Adrenal gland (tissue), 12 donors: ENCODE results near the gene CCDC90B. TPM values are rescaled to one million over a fixed set of nuclear protein-coding genes. Genes with fewer than 3 reads are reported as not detected.

Experiments used
- DNase-seq, 7 donors: peaks; one replicate each; pipeline ENCODE4 v3.0.0-alpha.2; 2019 to 2020
- H3K27ac ChIP-seq, 5 donors: fragments of 200-600 bp; sonication (generic) in 4 of 5; 1 replicate in 3 of 5; 2 replicates in 2 of 5; pipeline versions ENCODE4 v1.5.1 to v1.8.0; 2016 to 2020; ENCODE audit warnings: mild to moderate bottlenecking in 1 of 5
- H3K27me3 ChIP-seq: fragments of 200-600 bp; 2 replicates; pipeline ENCODE4 v1.8.0; 2021
- H3K36me3 ChIP-seq, 2 donors: fragments of 200-600 bp; replicated peaks in 1 of 2; 1 replicate in 1 of 2; 2 replicates in 1 of 2; pipeline versions ENCODE4 v1.5.1 to v1.8.0; 2018 to 2022
- H3K4me1 ChIP-seq, 2 donors: fragments of 200-600 bp; replicated peaks in 1 of 2; 1 replicate in 1 of 2; 2 replicates in 1 of 2; pipeline versions ENCODE4 v1.5.1 to v1.8.0; 2018 to 2021
- H3K4me3 ChIP-seq, 4 donors: fragments of 200-600 bp; sonication (generic) in 3 of 4; one replicate each; pipeline ENCODE4 v1.5.1; 2016 to 2018
- H3K9me3 ChIP-seq, 3 donors: fragments of 200-600 bp; sonication (generic) in 1 of 3; replicated peaks in 1 of 3; 1 replicate in 2 of 3; 2 replicates in 1 of 3; pipeline versions ENCODE4 v1.5.1 to v1.8.0; 2016 to 2021
- POLR2A ChIP-seq, 2 donors: fragments of 450-650 bp; IDR thresholded peaks; one replicate each; pipeline ENCODE4 v1.6.1; 2017; ENCODE audit warnings: antibody characterized with exemption in 2 of 2, mild to moderate bottlenecking in 2 of 2, moderate library complexity in 1 of 2
- WGBS, 4 donors: extraction: QIAGEN DNeasy Blood & Tissue Kit in 2 of 4; methylation state at CpG; one replicate each; pipeline versions ENCODE4 v1.1.5 to v1.1.7; 2013 to 2017; 5-methylcytosine and 5-hydroxymethylcytosine counted together
- intact Hi-C, 2 donors: fragments of 100-400 bp; cut with DNase I; formaldehyde crosslinking; loops; one replicate each; pipeline versions ENCODE4 v1.14.1 to v1.15.0; 2022 to 2023
- polyA plus RNA-seq, 3 donors: library from polyadenylated mRNA; stranded (reverse); fragments of 200-250 nt in 2 of 3; fragments of 350-450 nt in 1 of 3; fragmentation: Illumina TruSeq in 1 of 3; extraction: RNeasy Lipid Tissue Mini Kit (QIAGEN cat#74804) in 1 of 3; gene quantifications; one replicate each; pipeline ENCODE4 v1.2.3, GENCODE V29; 2013 to 2014
- total RNA-seq, 9 donors: library from RNA; depleted of rRNA in 4 of 9; stranded (reverse); fragments of >200 nt in 4 of 9; fragments of 120-200 nt in 1 of 9; fragmentation: NEBNext Ultra II Directional in 1 of 9; extraction: Animal tissue kit (Norgen Biotek cat#: 25700) in 1 of 9; gene quantifications; one replicate each; pipeline versions ENCODE4 v1.1.0 to v1.2.4, GENCODE V29; 2013 to 2023
- TF ChIP-seq, protein P1 (sequence below), 6 experiments: fragments of 450-650 bp in 4 of 6; fragments of 200-600 bp in 2 of 6; sonication (generic) in 1 of 6; IDR thresholded peaks; 1 replicate in 5 of 6; 2 replicates in 1 of 6; pipeline versions ENCODE4 v1.5.1 to v1.8.0; 2016 to 2021; ENCODE audit warnings: antibody characterized with exemption in 6 of 6, mild to moderate bottlenecking in 2 of 6, moderate library complexity in 1 of 6
- donor health status: healthy with polysubstance abuse.
- donor health status: Bipolar disorder and iron deficiency.
- donor health status: DM: yes; HTN: yes; CAD: no.
- donor health status: DM: no; HTN: no; CAD: no.
- donor health status: DM: no; HTN: no; CAD: no.
- donor health status: DM: yes; HTN: yes; CAD: no.

Gene CCDC90B
- total and polyA plus RNA-seq, 12 donors: 38.9 to 147 (median 59.2) TPM

DNA sequence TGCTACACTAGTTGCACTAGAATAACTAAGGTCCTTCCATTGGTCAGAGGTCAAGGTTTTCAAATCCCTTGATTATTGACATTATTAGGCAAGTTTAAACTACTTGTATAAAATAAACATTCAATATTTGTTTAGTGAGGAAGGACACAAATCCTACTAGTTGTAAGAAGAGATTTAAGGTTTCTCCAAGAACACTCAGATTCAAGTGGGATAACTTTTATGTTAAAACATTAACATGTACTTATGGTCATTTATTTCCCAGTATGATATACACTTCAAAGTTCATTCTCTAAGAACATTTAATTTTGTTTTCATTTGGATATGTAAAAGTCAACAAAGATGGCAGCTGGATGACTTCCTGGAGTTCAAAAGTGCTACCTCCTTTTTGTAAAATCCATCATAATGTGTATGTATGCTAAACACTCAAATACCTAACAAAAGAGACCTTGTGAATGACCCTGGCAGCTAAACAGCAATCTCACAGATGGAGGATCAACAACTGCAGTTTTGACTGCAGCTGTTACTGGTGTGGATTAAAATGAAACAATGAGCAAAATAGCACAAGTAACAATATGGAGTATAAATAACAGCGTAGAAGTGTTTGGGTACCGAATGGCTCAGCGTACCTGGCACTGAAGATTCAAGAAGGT, 1.5 kb downstream of the CCDC90B start:
- 3 to 14% (median 11%) methylated on average over 3 of the region's 3 CpGs for WGBS, 4 donors
- no peak for DNase-seq
- peak overlapping the region in 2 of 4 donors; percentile 75 to 77 for H3K4me3 ChIP-seq
- H3K4me1 ChIP-seq: peaks cover 11 to 37% of the 10 kb centered on the region in 2 donors
- H3K27ac ChIP-seq: peak overlapping the region; percentile 93 to 98 (median 95)
- TF ChIP-seq, protein P1, sequence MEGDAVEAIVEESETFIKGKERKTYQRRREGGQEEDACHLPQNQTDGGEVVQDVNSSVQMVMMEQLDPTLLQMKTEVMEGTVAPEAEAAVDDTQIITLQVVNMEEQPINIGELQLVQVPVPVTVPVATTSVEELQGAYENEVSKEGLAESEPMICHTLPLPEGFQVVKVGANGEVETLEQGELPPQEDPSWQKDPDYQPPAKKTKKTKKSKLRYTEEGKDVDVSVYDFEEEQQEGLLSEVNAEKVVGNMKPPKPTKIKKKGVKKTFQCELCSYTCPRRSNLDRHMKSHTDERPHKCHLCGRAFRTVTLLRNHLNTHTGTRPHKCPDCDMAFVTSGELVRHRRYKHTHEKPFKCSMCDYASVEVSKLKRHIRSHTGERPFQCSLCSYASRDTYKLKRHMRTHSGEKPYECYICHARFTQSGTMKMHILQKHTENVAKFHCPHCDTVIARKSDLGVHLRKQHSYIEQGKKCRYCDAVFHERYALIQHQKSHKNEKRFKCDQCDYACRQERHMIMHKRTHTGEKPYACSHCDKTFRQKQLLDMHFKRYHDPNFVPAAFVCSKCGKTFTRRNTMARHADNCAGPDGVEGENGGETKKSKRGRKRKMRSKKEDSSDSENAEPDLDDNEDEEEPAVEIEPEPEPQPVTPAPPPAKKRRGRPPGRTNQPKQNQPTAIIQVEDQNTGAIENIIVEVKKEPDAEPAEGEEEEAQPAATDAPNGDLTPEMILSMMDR (IDR thresholded peaks at IDR 0.05): no peak
- TF ChIP-seq POLR2A (IDR thresholded peaks at IDR 0.05): no peak
- H3K27me3 ChIP-seq: no peaks in the 10 kb centered on the region
- intact Hi-C loops: no loop called here
- no peaks in the 10 kb centered on the region for H3K36me3 ChIP-seq
- H3K9me3 ChIP-seq: no peaks in the 10 kb centered on the region

DNA sequence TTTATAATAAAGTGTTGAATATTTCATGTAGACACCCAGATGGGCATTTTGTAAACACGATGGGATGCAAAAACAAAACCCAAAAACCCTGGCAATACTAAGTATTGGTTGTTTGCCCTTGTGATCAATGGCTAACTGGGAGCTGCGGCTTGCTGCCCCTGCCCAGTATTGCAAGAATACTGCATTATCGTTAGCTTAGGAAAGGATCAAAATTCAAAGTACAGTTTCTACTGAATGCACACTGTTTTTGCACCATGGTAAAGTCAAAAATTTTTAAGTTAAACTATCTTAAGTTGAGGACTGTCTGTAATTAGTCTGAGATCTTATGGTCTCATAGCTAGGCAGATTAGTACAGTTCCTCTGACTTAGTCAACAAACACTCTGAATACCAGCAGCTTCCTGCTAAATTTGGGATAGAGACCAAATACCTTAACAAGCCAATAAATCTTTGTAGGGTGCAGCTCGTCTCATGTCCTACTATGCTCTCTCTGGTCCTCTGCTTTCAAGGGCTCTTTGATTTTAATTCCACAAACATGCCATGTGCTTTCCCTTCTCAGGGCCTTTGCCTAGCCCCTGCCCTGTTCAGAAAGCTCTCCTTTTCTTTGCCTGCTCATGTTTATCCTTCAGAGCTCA, 4.0 kb downstream of the CCDC90B start:
- peaks cover 11 to 42% of the 10 kb centered on the region in 2 donors for H3K4me1 ChIP-seq
- H3K4me3 ChIP-seq: no peak overlapping the region
- H3K9me3 ChIP-seq: no peaks in the 10 kb centered on the region
- WGBS, 4 donors: 62 to 75% (median 63%) methylated on average over 4 of the region's 4 CpGs
- intact Hi-C loops: no loop called here
- no peak overlapping the region for H3K27ac ChIP-seq
- H3K27me3 ChIP-seq: no peaks in the 10 kb centered on the region
- DNase-seq: no peak
- TF ChIP-seq, protein P1 (IDR thresholded peaks at IDR 0.05): no peak
- no peak for TF ChIP-seq POLR2A (IDR thresholded peaks at IDR 0.05)
- H3K36me3 ChIP-seq: peaks cover 0 to 21% of the 10 kb centered on the region in 2 donors

GRCh38 chr11:83280256-83280655, 5.9 kb downstream of the CCDC90B start:
- Histone ChIP-seq H3K9me3 (no peaks in the 10 kb centered on the region), H3K36me3 (peaks cover 0 to 31% of the 10 kb centered on the region in 2 donors), H3K4me1 (peaks cover 7 to 42% of the 10 kb centered on the region in 2 donors), H3K27ac (no peak overlapping the region), H3K4me3 (no peak overlapping the region), H3K27me3 (no peaks in the 10 kb centered on the region)
- no peak for DNase-seq
- no peak for TF ChIP-seq POLR2A (IDR thresholded peaks at IDR 0.05)
- TF ChIP-seq, protein P1 (IDR thresholded peaks at IDR 0.05): no peak
- 54 to 83% (median 77%) methylated on average over 1 of the region's 1 CpG for WGBS, 4 donors
- intact Hi-C loops: no loop called here

GRCh38 chr11:83278351-83278750, 7.8 kb downstream of the CCDC90B start:
- DNase-seq: no peak
- no peak overlapping the region for H3K4me3 ChIP-seq
- intact Hi-C loops: no loop called here
- no peaks in the 10 kb centered on the region for H3K27me3 ChIP-seq
- H3K27ac ChIP-seq: no peak overlapping the region
- peaks cover 3 to 35% of the 10 kb centered on the region in 2 donors for H3K4me1 ChIP-seq
- peaks cover 0 to 42% of the 10 kb centered on the region in 2 donors for H3K36me3 ChIP-seq
- no peaks in the 10 kb centered on the region for H3K9me3 ChIP-seq
- TF ChIP-seq, protein P1 (IDR thresholded peaks at IDR 0.05): no peak
- TF ChIP-seq POLR2A (IDR thresholded peaks at IDR 0.05): no peak
